DOHH2 (cell line): ENCODE results near the gene SUSD4.

Source experiments
- H3F3A ChIP-seq: fragments of 200-600 bp; sonication (generic), shearing (Covaris generic); 2 replicates; pipeline ENCODE4 v1.6.0; 2016; ENCODE audit warnings: antibody characterized with exemption, mild to moderate bottlenecking; ENCODE audit not compliant: control insufficient read depth, insufficient read depth
- H3K27ac ChIP-seq: fragments of 200-600 bp; sonication (generic); 2 replicates; pipeline ENCODE4 v1.5.1; 2014; ENCODE audit warnings: low read depth, mild to moderate bottlenecking, low read length, moderate library complexity
- H3K27me3 ChIP-seq: fragments of 200-600 bp; sonication (generic); 2 replicates; pipeline ENCODE4 v1.6.1; 2014; ENCODE audit warnings: mild to moderate bottlenecking, low read length, mixed read lengths; ENCODE audit not compliant: control insufficient read depth
- H3K36me3 ChIP-seq: fragments of 200-600 bp; sonication (generic); 2 replicates; pipeline ENCODE4 v1.6.1; 2014; ENCODE audit warnings: mild to moderate bottlenecking, low read length, moderate library complexity, mixed read lengths; ENCODE audit not compliant: control insufficient read depth
- H3K4me1 ChIP-seq: fragments of 200-600 bp; sonication (generic); 2 replicates; pipeline ENCODE4 v1.6.1; 2014; ENCODE audit warnings: mild to moderate bottlenecking, low read length, mixed read lengths; ENCODE audit not compliant: control insufficient read depth
- H3K4me2 ChIP-seq: fragments of 200-600 bp; sonication (generic); 2 replicates; pipeline ENCODE4 v1.6.0; 2014; ENCODE audit warnings: mild to moderate bottlenecking, low read length, moderate library complexity
- H3K4me3 ChIP-seq: fragments of 200-600 bp; sonication (generic); 2 replicates; pipeline ENCODE4 v1.5.1; 2014; ENCODE audit warnings: mild to moderate bottlenecking, low read length, mixed read lengths
- H3K79me2 ChIP-seq: fragments of 200-600 bp; sonication (generic); 2 replicates; pipeline ENCODE4 v1.6.1; 2014; ENCODE audit warnings: mild to moderate bottlenecking, low read length, mixed read lengths; ENCODE audit not compliant: control insufficient read depth
- H3K9me2 ChIP-seq: fragments of 200-600 bp; sonication (generic); replicated peaks from 2 replicates; pipeline ENCODE4 v1.6.1; 2014; ENCODE audit warnings: mild to moderate bottlenecking, low read length, mixed read lengths; ENCODE audit not compliant: control insufficient read depth
- H3K9me3 ChIP-seq: fragments of 200-600 bp; sonication (generic); 2 replicates; pipeline ENCODE4 v1.6.1; 2014; ENCODE audit warnings: antibody characterized with exemption, low read length, mixed read lengths; ENCODE audit not compliant: control insufficient read depth, insufficient read depth
- H4K20me1 ChIP-seq: fragments of 200-600 bp; sonication (generic); 2 replicates; pipeline ENCODE4 v1.6.0; 2014; ENCODE audit warnings: low read depth, mild to moderate bottlenecking, antibody characterized with exemption, low read length, moderate library complexity; ENCODE audit not compliant: control insufficient read depth, insufficient read depth
- CTCF ChIP-seq: fragments of 200-600 bp; sonication (generic); IDR thresholded peaks from one replicate; pipeline ENCODE4 v1.5.1; 2014; ENCODE audit warnings: antibody characterized with exemption, mild to moderate bottlenecking, low read depth, low read length; ENCODE audit not compliant: poor library complexity, severe bottlenecking
- EZH2phosphoT487 ChIP-seq: fragments of 200-600 bp; sonication (generic); IDR thresholded peaks from 2 replicates; pipeline ENCODE4 v1.6.1; 2017; ENCODE audit warnings: borderline replicate concordance, mild to moderate bottlenecking, antibody characterized with exemption, low read length, moderate library complexity, mixed read lengths

SUSD4 gene

DNA sequence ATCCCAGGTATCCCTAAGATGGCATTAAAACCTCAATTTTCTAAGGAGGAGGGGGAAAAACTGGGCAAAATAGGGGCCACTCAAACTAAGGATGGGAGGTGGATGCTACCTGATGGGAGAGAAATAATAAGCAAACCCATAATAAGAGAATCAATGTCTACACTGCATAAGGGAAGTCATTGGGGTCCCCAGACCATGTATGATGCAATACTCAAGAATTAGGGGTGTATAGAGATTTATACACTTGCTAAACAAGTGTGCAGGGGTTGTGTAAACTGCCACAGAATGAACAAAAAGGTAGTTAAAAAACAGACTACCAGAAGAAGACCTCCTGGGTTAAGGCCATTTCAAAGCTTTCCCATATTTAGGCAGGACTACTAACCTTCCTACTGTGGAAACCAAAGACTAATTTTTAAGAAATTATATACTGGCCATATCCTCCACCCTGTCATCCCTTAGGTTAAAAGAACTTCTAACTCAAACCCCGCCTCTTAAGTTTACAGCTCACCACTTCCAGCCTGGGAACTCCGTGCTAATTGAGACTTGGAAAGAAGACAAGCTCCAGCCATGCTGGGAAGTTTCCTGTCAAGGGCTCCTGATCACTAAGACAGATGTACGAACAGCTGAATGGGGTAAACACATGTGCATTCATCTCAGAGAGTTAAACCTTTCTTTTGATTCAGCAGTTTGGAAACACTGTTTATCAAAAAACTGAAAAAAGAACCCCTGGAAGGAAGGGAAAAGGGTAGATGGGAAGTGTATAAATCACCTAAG is 156.5 kb downstream of the SUSD4 start:
- Histone ChIP-seq H3K9me3 (no peaks in the 10 kb centered on the region), H3K36me3 (no peaks in the 10 kb centered on the region), H3K4me2 (no peak overlapping the region), H3K79me2 (no peaks in the 10 kb centered on the region), H3K4me1 (no peaks in the 10 kb centered on the region), H3K27ac (no peak overlapping the region), H3K27me3 (no peaks in the 10 kb centered on the region), H3K4me3 (no peak overlapping the region), H3F3A (no peaks in the 10 kb centered on the region), H4K20me1 (no peaks in the 10 kb centered on the region), H3K9me2 (no peaks in the 10 kb centered on the region)
- TF ChIP-seq EZH2phosphoT487: no peak
- no peak for TF ChIP-seq CTCF

DNA sequence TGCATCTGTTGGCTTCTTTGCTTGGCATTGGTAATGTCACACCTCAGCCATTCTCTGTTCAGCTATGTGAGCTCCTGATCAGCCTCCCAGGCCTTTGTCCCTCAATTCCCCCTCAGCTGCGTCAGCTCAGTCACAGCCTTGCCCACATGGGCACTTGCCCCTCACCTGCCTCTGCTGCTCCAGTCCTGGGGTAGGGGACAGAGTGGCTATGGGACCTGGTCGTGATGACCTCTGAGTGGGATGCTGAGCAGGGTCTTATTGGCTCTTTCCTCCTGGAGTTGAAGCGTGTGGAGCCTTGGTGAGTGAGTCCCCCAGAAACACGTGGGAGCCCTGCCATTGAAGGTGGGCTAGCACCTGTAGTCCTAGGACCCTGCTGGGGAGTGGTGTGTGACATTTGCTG is 159.6 kb downstream of the SUSD4 start:
- H3K4me3 ChIP-seq: no peak overlapping the region
- H4K20me1 ChIP-seq: no peaks in the 10 kb centered on the region
- no peaks in the 10 kb centered on the region for H3K27me3 ChIP-seq
- no peaks in the 10 kb centered on the region for H3K4me1 ChIP-seq
- no peak for TF ChIP-seq CTCF
- TF ChIP-seq EZH2phosphoT487: no peak
- no peaks in the 10 kb centered on the region for H3F3A ChIP-seq
- no peaks in the 10 kb centered on the region for H3K79me2 ChIP-seq
- H3K9me2 ChIP-seq: no peaks in the 10 kb centered on the region
- H3K4me2 ChIP-seq: no peak overlapping the region
- H3K36me3 ChIP-seq: no peaks in the 10 kb centered on the region
- H3K27ac ChIP-seq: no peak overlapping the region
- no peaks in the 10 kb centered on the region for H3K9me3 ChIP-seq

GRCh38 chr1:223203694-223204093 is 160.3 kb downstream of the SUSD4 start:
- no peak overlapping the region for H3K4me2 ChIP-seq
- H3K79me2 ChIP-seq: no peaks in the 10 kb centered on the region
- no peaks in the 10 kb centered on the region for H3K4me1 ChIP-seq

More at GRCh38 chr1:223203694-223204093, 160.3 kb downstream of the SUSD4 start:
- H4K20me1 ChIP-seq: no peaks in the 10 kb centered on the region
- H3K4me3 ChIP-seq: no peak overlapping the region
- no peaks in the 10 kb centered on the region for H3K9me2 ChIP-seq
- H3F3A ChIP-seq: no peaks in the 10 kb centered on the region
- TF ChIP-seq CTCF (no peak), EZH2phosphoT487 (no peak)
- H3K9me3 ChIP-seq: no peaks in the 10 kb centered on the region
- H3K27ac ChIP-seq: no peak overlapping the region
- H3K27me3 ChIP-seq: no peaks in the 10 kb centered on the region
- H3K36me3 ChIP-seq: no peaks in the 10 kb centered on the region
